Activated CD8-positive, alpha-beta T cell treated with anti-CD3 and anti-CD28 coated beads for 36 hours (primary cell): Measurements from ENCODE around the gene TK2. TPM values are rescaled to one million over a fixed set of nuclear protein-coding genes. Genes with fewer than 3 reads are reported as not detected.

Experiments
- ATAC-seq: fragments of 200-7000 bp; cut with Tn5 transposase; one replicate; pipeline ENCODE4 v1.10.0; 2021; ENCODE audit warnings: mild to moderate bottlenecking, moderate library complexity
- CTCF ChIA-PET: fragments of 350-600 bp; sonication (Branson Sonifier 250); formaldehyde crosslinking; loops from one replicate; lab custom pipeline; 2021; ENCODE audit warnings: antibody characterized with exemption; lab: Charles Lee
- POLR2A ChIA-PET: fragments of 350-600 bp; sonication (Branson Sonifier 250); formaldehyde crosslinking; loops from one replicate; lab custom pipeline; 2021; ENCODE audit warnings: antibody characterized with exemption; lab: Charles Lee
- DNase-seq: peaks from one replicate; pipeline ENCODE4 v3.0.0-alpha.2; 2020
- H3K27ac Mint-ChIP-seq: one replicate; pipeline ENCODE4 v1.8.0; 2021; ENCODE audit warnings: mild to moderate bottlenecking, mixed read lengths
- H3K27me3 Mint-ChIP-seq: one replicate; pipeline ENCODE4 v1.8.0; 2021; ENCODE audit warnings: mixed read lengths
- H3K36me3 Mint-ChIP-seq: one replicate; pipeline ENCODE4 v1.8.0; 2021; ENCODE audit warnings: low read depth, mixed read lengths
- H3K4me1 Mint-ChIP-seq: one replicate; pipeline ENCODE4 v1.8.0; 2021; ENCODE audit warnings: low read depth, mixed read lengths
- H3K4me3 Mint-ChIP-seq: one replicate; pipeline ENCODE4 v1.8.0; 2021; ENCODE audit warnings: mild to moderate bottlenecking, moderate library complexity, mixed read lengths
- H3K9me3 Mint-ChIP-seq: one replicate; pipeline ENCODE4 v1.8.0; 2021; ENCODE audit warnings: mixed read lengths
- CTCF ChIP-seq: fragments of 200-600 bp; IDR thresholded peaks from one replicate; pipeline ENCODE4 v1.8.0; 2022; ENCODE audit warnings: antibody characterized with exemption, mild to moderate bottlenecking
- intact Hi-C: fragments of 100-400 bp; cut with micrococcal nuclease; formaldehyde crosslinking; loops from one replicate; pipeline ENCODE4 v1.10.0; 2022
- total RNA-seq, 2 experiments: library from RNA; stranded (reverse); gene quantifications; one replicate each; pipeline ENCODE4 v1.2.3, GENCODE V29; 2021

Gene TK2
- total RNA-seq, 2 experiments from 2014 or later: 3.2 to 4.4 TPM

- ChIA-PET POLR2A (interaction anchor here (1.5 to 2.9 kb wide), 2 partner anchors 8 to 26 kb away, joined by 6 to 12 read pairs; partner anchors contain the start of gene CKLF), CTCF (interaction anchor here (1.4 kb wide), 1 partner anchor 21 kb away, joined by 4 read pairs; no protein-coding TSS in a partner anchor)
- no peaks in the 10 kb centered on the region for H3K27me3 Mint-ChIP-seq
- no peaks in the 10 kb centered on the region for H3K36me3 Mint-ChIP-seq
- DNase-seq: no peak
- intact Hi-C loops: no loop called here
- H3K9me3 Mint-ChIP-seq: no peaks in the 10 kb centered on the region
- H3K4me1 Mint-ChIP-seq: peaks cover 27% of the 10 kb centered on the region
- H3K4me3 Mint-ChIP-seq: no peak overlapping the region
- no peak overlapping the region for H3K27ac Mint-ChIP-seq
- no peak for ATAC-seq
- no peak for TF ChIP-seq CTCF
Observed at GRCh38 chr16:66544016-66544757, 5.7 kb downstream of the TK2 start.

- H3K27ac Mint-ChIP-seq: no peak overlapping the region
- H3K4me3 Mint-ChIP-seq: no peak overlapping the region
- no peaks in the 10 kb centered on the region for H3K27me3 Mint-ChIP-seq
- intact Hi-C loops: no loop called here
- CTCF ChIA-PET: interaction anchor here (1.4 to 1.6 kb wide), 2 partner anchors 19 to 21 kb away, joined by 4 read pairs; no protein-coding TSS in a partner anchor
- POLR2A ChIA-PET: interaction anchor here (1.0 to 2.9 kb wide), 2 partner anchors 8 to 19 kb away, joined by 3 to 12 read pairs; partner anchors contain the start of gene CKLF
- H3K4me1 Mint-ChIP-seq: peaks cover 23% of the 10 kb centered on the region
- no peak for ATAC-seq
- H3K36me3 Mint-ChIP-seq: no peaks in the 10 kb centered on the region
- no peaks in the 10 kb centered on the region for H3K9me3 Mint-ChIP-seq
- no peak for TF ChIP-seq CTCF
- no peak for DNase-seq
Observed at GRCh38 chr16:66543541-66543940, 6.4 kb downstream of the TK2 start.

GRCh38 chr16:66542396-66542795 is 7.5 kb downstream of the TK2 start:
- Mint-ChIP-seq H3K27me3 (no peaks in the 10 kb centered on the region), H3K27ac (no peak overlapping the region), H3K9me3 (no peaks in the 10 kb centered on the region), H3K4me3 (no peak overlapping the region), H3K36me3 (no peaks in the 10 kb centered on the region), H3K4me1 (peaks cover 17% of the 10 kb centered on the region)
- no peak for ATAC-seq
- no peak for DNase-seq
- ChIA-PET POLR2A (interaction anchor here (2.9 kb wide), 1 partner anchor 10 kb away, joined by 12 read pairs; the partner anchor contains the start of gene CKLF), CTCF (interaction anchor here (0.6 to 1.6 kb wide), 2 partner anchors 10 to 18 kb away, joined by 3 to 4 read pairs; partner anchors contain the start of gene CKLF)
- TF ChIP-seq CTCF: no peak
- intact Hi-C loops: no loop called here

- POLR2A ChIA-PET: interaction anchor here (2.1 to 2.9 kb wide), 2 partner anchors 8 to 10 kb away, joined by 5 to 12 read pairs; partner anchors contain the start of gene CKLF
- Mint-ChIP-seq H3K9me3 (no peaks in the 10 kb centered on the region), H3K27me3 (no peaks in the 10 kb centered on the region), H3K4me3 (no peak overlapping the region), H3K36me3 (no peaks in the 10 kb centered on the region), H3K27ac (no peak overlapping the region), H3K4me1 (peaks cover 17% of the 10 kb centered on the region)
- intact Hi-C loops: no loop called here
- no peak for DNase-seq
- ATAC-seq: no peak
- CTCF ChIA-PET: interaction anchor here (0.6 to 1.6 kb wide), 3 partner anchors 11 to 20 kb away, joined by 3 to 4 read pairs (median 4); partner anchors contain the start of gene CKLF
- TF ChIP-seq CTCF: no peak
Observed at GRCh38 chr16:66541388-66542355, 8.2 kb downstream of the TK2 start.
